Measurements from ENCODE around the gene CNN2.

The CNN2 gene

DNA sequence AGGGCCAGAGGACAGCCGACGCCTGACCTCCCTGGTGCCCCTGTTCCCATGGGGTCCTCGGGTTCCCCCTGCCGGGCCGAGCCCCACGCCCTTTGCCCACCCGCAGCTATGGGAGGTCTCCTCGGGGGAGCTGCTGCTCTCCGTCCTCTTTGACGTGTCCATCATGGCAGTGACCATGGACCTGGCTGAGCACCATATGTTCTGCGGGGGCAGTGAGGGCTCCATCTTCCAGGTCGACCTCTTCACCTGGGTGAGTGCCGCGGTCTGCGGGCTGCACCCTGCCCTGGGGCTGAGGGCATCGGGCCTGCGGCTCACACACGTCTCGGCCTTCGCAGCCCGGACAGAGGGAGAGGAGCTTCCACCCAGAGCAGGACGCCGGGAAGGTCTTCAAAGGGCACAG lies 35.7 kb upstream of the CNN2 start:
- Histone ChIP-seq H3K4me1 (ENCODE audit: low read depth, poor library complexity, severe bottlenecking) (peaks cover 7% of the 10 kb centered on the region), H3K4me3 (IDR thresholded peaks at IDR 0.05; ENCODE audit: insufficient read depth, low read depth, low read length) (no peak overlapping the region), H3K79me2 (ENCODE audit: insufficient read depth, low read depth) (0 out of 2 replicates have a peak, but pooled peaks cover under 1% of the 10 kb centered on the region), H2AFZ (ENCODE audit: low read depth) (no peak overlapping the region), H3K36me3 (ENCODE audit: insufficient read depth) (no peaks in the 10 kb centered on the region), H3K27ac (no peak overlapping the region), H4K20me1 (ENCODE audit: insufficient read depth) (no peaks in the 10 kb centered on the region), H3K27me3 (ENCODE audit: insufficient read depth, low read depth) (no peaks in the 10 kb centered on the region), H3K9ac (no peak overlapping the region), H3K4me2 (no peak overlapping the region)
- TF ChIP-seq CTCF (conservative IDR thresholded peaks at IDR 0.05; ENCODE audit: low read depth, low read length): no peak

DNA sequence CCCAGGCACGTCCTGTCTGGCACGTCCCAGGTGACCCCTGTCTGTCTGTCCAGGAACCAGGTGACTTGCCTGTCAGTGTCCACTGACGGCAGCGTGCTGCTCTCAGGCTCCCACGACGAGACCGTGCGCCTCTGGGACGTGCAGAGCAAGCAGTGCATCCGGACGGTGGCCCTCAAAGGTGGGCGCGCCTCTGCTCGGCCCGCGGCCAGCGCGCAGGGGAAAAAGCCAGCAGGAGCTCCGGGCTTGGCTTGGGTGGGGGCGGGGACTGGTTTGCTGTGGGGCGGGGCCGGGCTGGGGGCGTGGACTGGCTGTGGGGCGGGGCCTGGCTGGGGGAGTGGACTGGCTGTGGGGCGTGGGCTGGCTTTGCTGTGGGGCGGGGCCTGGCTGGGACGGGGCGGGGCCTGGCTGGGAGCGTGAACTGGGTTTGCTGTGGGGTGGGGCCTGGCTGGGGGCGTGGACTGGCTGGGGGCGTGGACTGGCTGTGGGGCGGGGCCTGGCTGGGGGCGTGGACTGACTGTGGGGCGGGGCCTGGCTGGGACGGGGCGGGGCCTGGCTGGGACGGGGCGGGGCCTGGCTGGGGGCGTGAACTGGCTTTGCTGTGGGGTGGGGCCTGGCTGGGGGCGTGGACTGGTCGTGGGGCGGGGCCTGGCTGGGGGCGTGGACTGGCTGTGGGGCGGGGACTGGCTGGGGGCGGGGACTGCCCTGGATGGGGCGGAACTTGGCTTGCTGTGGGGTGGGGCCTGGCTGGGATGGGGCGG lies 35.1 kb upstream of the CNN2 start:
- Histone ChIP-seq H3K36me3 (ENCODE audit: insufficient read depth) (no peaks in the 10 kb centered on the region), H3K27me3 (ENCODE audit: insufficient read depth, low read depth) (no peaks in the 10 kb centered on the region), H3K27ac (no peak overlapping the region), H4K20me1 (ENCODE audit: insufficient read depth) (no peaks in the 10 kb centered on the region), H3K9ac (no peak overlapping the region), H3K4me2 (no peak overlapping the region), H2AFZ (ENCODE audit: low read depth) (no peak overlapping the region), H3K4me3 (IDR thresholded peaks at IDR 0.05; ENCODE audit: insufficient read depth, low read depth, low read length) (no peak overlapping the region), H3K79me2 (ENCODE audit: insufficient read depth, low read depth) (no peaks in the 10 kb centered on the region), H3K4me1 (ENCODE audit: low read depth, poor library complexity, severe bottlenecking) (peaks cover 13% of the 10 kb centered on the region)
- TF ChIP-seq CTCF (conservative IDR thresholded peaks at IDR 0.05; ENCODE audit: low read depth, low read length): no peak

GRCh38 chr19:991932-992669 lies 34.3 kb upstream of the CNN2 start:
- H3K79me2 ChIP-seq (ENCODE audit: insufficient read depth, low read depth): no peaks in the 10 kb centered on the region
- no peaks in the 10 kb centered on the region for H4K20me1 ChIP-seq (ENCODE audit: insufficient read depth)
- no peak overlapping the region for H3K4me3 ChIP-seq (IDR thresholded peaks at IDR 0.05; ENCODE audit: insufficient read depth, low read depth, low read length)
- H3K9ac ChIP-seq: no peak overlapping the region
- peaks cover 20% of the 10 kb centered on the region for H3K4me1 ChIP-seq (ENCODE audit: low read depth, poor library complexity, severe bottlenecking)
- H3K36me3 ChIP-seq (ENCODE audit: insufficient read depth): no peaks in the 10 kb centered on the region
- TF ChIP-seq CTCF (conservative IDR thresholded peaks at IDR 0.05; ENCODE audit: low read depth, low read length): no peak
- H3K27me3 ChIP-seq (ENCODE audit: insufficient read depth, low read depth): no peaks in the 10 kb centered on the region
- no peak overlapping the region for H2AFZ ChIP-seq (ENCODE audit: low read depth)
- no peak overlapping the region for H3K27ac ChIP-seq
- H3K4me2 ChIP-seq: no peak overlapping the region

- Histone ChIP-seq H3K4me3 (IDR thresholded peaks at IDR 0.05; ENCODE audit: insufficient read depth, low read depth, low read length) (no peak overlapping the region), H3K27ac (no peak overlapping the region), H3K36me3 (ENCODE audit: insufficient read depth) (no peaks in the 10 kb centered on the region), H3K27me3 (ENCODE audit: insufficient read depth, low read depth) (peaks cover under 1% of the 10 kb centered on the region; the same call in 1 of the 2 replicates), H3K79me2 (ENCODE audit: insufficient read depth, low read depth) (no peaks in the 10 kb centered on the region), H3K9ac (no peak overlapping the region), H4K20me1 (ENCODE audit: insufficient read depth) (no peaks in the 10 kb centered on the region), H2AFZ (ENCODE audit: low read depth) (no peak overlapping the region), H3K4me1 (ENCODE audit: low read depth, poor library complexity, severe bottlenecking) (peaks cover 22% of the 10 kb centered on the region), H3K4me2 (no peak overlapping the region)
- no peak for TF ChIP-seq CTCF (conservative IDR thresholded peaks at IDR 0.05; ENCODE audit: low read depth, low read length)
These were observed 33.7 kb upstream of the CNN2 start for GRCh38 chr19:992670-993055.
